Fibroblast of skin of back (primary cell): Measurements from ENCODE around the gene EPYC. TPM values are rescaled to one million over a fixed set of nuclear protein-coding genes. Genes with fewer than 3 reads are reported as not detected.

Experiments
- DNase-seq: peaks from one replicate; pipeline ENCODE4 v3.0.0-alpha.2; 2013
- polyA plus RNA-seq, 2 experiments: library from polyadenylated mRNA; unstranded; fragments of 120-200 nt; gene quantifications; one replicate each; pipeline ENCODE4 v1.2.1, GENCODE V29; 2013; ENCODE audit not compliant: insufficient read length in 2 of 2

Gene EPYC, protein sequence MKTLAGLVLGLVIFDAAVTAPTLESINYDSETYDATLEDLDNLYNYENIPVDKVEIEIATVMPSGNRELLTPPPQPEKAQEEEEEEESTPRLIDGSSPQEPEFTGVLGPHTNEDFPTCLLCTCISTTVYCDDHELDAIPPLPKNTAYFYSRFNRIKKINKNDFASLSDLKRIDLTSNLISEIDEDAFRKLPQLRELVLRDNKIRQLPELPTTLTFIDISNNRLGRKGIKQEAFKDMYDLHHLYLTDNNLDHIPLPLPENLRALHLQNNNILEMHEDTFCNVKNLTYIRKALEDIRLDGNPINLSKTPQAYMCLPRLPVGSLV
- polyA plus RNA-seq (2013, experiment 1 of 2; ENCODE audit: insufficient read length), result not detected
- polyA plus RNA-seq (2013, experiment 2 of 2; ENCODE audit: insufficient read length), result not detected

DNA sequence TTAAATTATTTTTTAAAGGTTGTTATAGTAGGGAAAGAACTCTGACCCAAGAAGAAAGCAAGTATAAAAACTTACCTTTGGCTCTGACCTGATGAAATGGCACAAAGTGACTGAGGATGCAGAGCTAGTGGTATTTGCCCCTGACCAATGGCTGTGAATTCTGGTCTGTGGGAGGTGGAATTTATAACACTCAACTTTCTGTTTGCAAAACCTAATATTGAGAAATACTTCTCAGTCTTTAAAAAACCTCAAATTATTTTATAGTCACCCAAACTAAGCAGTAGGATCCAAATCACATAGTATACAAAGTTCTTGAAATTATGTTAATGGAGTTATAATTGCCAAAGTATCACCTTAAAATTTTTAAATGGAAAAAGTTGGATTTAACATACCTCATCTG is at the start of gene EPYC:
Gene EPYC, minus strand, starts transcription at position 101 of the 400 bp plus-strand sequence. CDS start 2,407 bp downstream, outside the sequence.
- DNase-seq, result no peak

GRCh38 chr12:91053951-91054715 is 49.4 kb upstream of the EPYC start:
- peak; percentile 88 for DNase-seq

DNA sequence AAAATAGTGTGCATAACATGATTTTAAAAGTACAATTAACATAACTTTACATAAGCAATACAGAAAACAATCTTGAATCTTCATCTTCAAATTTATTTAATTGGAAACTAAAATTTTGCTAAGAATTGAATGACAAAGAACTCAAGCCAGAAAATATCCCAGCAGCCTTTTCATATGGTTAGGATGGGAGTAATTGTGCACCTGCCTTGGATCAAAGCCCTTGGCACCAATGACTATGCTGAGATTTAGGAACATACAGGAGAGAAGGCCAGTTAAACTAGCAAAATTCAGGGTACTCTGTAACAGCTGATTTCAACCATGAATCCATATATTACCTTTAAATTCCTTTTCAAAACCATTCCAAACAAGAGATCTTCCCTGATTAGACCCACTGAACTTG is 47.3 kb upstream of the EPYC start:
- DNase-seq, result no peak

DNA sequence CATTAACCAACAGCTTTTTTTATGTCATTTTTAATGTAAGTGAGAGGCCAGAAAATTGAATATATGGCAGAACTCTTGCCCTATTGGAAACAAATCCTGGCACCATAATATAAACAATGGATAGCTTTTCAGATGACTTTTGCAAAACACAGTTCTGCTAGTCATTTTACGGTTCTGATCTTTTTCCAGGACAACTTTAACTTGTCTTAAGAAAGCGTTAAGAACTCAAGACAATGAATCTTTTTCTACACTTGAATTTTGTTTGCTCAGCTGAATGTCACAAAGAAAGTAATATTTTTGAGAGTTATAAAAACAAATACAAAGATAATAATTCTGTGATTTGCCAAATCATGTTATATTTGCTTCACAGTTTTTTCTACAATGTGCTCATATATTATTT is 39.8 kb upstream of the EPYC start:
- DNase-seq, result no peak

GRCh38 chr12:91043408-91043807 is 38.6 kb upstream of the EPYC start:
- no peak for DNase-seq

DNA sequence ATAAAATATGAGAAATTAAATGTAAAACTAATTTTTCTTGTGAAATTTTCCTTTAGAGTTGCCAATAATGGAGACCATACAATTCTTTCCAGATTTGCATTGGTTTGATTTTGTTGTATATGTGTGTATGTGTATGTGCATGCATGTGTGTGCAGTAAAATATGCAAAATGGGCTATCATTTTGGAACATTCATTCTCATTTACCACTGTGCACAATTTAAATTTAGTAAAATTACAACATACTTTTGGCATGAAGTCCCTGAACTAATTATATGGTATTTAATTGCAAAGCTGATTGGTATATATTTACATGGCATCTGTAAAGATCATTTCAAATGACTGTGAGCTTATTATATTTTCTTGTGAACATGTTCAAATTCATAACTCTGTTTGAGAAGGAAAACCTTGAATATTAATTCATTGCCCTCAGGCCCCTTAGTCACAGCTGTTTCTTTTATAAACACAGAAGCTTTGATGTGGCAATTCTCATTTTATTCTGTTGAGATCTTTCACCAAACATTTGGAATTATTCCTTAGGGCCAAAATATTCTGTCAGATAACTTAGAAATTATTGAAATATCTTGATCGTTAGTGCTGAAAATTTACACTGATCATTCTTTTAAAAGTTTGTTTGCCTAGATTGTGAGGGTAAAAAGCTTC is 35.5 kb upstream of the EPYC start:
- peak; percentile 29 for DNase-seq

DNA sequence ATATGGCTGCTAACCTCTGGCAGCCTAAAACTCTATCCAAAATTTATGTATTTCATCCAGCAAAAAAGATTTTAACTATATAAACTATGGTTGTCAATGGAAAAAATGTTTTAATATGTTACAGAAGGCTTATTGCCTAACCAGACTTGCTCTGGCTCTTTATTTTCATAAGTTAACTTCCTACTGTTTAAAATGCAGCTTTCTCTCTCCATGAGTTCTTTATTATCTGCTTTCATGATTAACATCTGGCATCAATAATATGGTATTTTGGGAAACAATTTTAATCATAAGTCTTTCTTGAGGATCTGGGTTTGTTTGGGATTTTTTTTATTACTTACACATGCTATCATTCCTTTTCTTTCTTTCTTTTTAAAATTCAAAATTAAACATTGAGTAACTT is 32.5 kb upstream of the EPYC start:
- DNase-seq, result peak; percentile 40

DNA sequence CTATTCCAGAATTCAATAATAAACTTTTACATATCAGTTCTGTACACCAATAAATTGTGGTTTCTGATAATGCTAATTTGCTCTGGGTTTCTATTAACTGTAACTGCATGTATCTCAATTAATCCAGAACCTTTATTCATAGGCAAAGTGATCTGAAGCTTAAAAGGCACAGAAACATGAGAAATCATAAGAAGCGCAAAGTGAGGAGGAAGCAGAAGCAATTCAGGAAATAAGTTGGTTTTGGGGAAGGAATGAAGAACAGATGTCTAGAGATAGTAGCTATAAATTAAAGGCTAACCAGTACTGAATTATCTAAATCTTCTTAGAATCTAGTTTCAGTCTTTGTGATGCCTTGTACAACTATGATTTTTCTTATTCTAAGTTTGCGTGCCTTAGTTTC is 28.5 kb upstream of the EPYC start:
- no peak for DNase-seq

DNA sequence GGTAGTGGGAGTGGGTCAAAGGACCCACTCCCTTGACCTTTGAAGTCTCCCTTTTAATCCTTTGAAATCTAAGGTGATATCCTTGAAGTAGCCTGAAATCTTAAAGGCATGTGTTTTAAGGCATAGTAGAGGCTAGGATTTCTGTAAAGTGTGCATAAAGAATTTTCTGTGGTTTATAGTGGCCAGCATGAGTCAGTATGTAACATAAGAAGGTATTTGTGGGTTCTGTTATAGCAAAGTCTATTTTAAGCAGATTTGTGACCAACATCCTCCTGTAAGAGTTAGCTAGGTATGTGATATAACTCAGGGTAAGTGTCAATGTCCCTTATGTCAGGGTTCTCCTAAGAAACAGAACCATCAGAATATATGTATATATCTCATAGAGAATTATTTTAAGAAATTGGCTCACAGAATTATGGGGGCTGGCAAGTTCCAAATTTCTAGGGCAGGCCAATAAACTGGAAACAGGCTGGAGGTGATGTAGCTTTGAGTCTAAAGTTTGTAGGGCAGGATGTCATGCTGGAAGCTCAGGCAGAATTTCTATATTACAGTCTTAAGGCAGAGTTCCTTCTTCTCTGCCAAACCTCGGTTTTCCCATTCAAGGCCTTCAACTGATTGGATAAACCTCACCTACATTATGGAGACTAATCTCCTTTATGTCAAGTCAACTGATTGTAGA is 18.7 kb upstream of the EPYC start:
- DNase-seq, result peak; percentile 90

DNA sequence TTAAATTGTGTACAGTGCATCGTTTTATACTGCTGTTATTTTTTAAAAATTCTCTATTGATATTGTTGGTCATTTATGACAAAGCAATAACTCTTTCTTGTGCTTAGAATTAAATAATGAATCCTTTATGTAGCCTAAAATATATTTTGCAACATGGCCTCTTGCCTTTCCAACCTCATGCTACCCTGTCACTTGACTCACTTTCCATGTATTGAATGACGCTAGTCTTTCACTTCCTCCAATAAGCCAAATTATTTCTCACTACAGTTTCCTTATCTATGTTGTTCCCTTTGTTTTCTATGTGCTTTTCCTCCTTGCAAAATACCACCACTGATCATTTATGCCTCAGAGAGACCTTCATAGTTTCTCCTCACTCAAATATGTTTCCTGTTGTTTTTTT is 16.3 kb upstream of the EPYC start:
- no peak for DNase-seq

- DNase-seq, result no peak
Measured at GRCh38 chr12:91019455-91019854, 14.7 kb upstream of the EPYC start.

GRCh38 chr12:91017511-91018263 is 12.9 kb upstream of the EPYC start:
- DNase-seq, result no peak

DNA sequence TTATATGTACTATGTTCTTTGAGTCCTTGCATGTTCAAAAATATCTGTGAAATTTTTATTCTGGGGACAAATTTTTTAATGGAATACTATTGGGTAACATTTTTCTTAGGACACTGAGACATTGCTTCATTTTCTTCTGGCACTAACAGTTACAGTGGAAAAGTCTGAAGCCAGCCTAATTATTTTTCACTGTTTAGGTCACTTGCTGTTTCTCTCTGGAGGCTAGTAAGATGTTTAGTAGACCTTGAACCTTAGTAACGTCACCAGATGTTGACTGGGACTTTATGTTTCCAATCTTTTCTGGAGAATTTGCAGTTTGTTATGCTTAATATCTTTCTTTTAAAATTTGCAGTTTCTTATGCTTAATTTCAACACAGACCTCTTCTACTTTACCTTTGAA is 12.3 kb upstream of the EPYC start:
- no peak for DNase-seq

DNA sequence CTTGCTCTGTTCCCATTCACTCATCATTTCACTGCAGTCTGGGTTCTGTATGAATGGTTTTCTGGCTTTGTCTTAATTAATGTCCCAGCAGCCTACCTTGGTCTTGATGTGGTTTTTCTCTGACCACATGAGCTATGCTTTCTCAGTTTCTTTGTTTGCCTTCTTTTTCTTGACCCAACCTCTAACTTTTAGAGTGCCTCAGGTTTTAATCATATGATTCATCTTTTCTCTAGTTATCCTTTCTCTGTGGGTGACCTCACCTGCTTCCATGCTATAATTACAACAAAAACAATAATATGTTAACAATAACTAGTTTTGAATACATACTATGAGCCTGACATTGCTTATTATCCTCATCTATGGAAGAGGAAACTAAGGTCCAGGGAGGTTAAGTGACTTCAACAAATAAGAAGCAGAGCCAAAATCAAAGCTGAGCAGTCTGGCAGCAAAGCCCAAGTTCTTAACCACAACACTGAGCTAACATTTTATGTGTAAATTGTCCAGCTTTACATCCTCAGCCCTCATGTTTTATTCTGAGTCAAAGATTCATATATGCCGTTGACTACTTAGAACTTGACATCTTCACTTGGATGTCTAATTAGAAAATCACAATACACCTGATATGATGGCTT is 4.7 kb upstream of the EPYC start:
- no peak for DNase-seq

DNA sequence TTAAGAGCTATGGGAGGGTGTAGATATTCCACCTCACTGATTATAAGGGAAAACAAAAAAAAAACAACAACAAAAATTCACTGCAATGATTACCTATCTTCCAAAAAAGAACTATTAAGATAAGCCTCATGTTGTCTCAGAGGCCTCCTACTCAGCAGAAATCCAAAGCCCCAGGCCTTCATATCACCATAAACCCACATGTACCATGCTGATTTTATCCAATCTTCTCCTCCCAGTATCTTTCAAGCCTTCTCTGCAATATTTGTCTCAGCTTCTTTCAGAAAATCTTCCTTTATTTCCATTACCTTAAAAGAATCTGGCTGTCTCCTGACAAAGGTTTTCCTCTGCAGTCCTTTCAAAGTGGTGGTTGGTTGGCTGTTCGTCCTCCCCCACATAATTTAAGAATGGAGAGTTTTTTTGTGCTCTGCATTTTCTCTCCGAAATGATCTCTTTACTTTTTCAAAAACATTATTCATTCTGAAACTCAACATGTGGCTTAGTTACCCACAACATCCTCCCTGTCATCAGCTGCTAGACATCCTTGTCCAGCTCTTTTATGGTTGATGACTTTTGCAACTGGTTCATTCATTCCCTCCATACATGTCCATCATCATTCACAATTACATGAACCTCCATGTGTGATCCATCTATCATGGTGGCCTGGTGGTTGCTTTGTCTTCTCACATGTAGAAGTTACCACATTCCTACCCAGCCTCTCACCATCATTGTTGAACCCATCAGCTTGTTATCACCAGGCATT is 2.9 kb upstream of the EPYC start:
- DNase-seq, result no peak

DNA sequence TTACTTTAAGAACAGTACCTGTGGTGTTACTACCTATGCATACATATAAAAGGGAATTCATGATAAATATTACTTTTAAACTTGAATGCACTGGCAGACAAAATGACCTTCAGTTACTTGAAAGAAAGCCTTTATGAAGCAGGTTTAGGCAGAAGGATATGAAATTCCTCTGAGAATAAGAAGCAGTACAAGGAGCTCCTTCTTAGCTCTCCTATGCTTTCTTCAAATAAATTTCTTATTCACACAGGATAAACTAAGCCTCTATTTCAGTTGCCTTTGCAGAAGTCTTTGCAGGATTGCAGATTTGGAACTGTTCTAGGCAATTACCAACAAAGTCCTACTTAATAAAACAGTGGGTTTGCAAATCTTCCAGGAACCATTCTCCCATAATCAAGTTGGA is 1.0 kb downstream of the EPYC start:
- no peak for DNase-seq

DNA sequence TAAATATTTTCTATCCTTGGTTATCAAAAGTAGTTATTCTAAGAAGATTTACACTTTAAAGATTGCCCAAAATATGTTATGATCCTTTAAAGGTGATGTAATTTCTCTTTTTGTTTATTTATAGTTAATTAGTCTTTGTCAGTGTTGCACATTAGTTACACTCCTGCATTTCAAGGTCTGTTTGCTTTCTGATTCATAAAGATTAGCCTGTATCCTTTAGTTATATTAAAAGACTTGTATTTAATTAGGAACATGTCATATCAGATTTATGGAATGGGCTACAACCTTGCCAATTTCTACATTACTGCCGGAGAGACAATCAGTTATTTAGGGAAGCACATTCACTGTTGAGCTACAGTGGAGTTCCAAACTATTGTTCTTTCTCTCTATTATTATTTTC is 3.5 kb downstream of the EPYC start:
- no peak for DNase-seq

DNA sequence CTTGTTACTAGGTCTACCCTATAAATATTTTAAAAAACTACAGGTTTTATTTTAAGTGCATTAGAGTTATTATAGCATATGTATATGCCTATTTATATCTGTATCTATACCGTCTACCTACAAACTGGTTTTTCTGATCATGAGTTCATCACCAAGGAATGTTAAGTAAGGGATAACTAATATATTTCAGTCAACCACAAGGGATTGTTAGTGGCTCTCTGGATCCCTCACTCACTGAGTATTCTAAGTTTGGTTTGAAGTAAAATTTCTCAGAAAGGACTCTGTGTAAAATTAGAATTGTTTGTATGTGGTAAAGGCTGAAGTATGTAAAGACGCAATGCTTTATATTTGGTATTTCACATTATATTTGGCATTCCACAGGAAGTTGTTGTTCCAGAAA is 4.8 kb downstream of the EPYC start:
- peak; percentile 65 for DNase-seq

DNA sequence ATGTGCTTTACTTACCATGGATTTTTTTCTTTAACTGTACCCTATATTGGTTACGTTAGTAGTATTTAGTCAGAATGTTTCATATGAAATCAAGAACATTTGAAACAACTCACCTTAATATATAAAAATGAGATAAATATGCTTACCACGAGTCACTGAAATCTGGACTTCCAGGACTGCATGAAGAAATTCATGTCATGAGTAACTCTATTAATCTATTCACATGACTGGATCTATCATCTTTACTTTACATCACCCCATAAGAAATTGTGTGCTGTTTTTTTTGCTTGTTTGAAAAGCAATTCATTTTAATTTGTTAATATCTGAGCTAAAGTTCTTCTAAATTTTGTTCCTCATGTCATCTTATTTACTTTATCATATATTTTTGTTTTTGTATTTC is 5.2 kb downstream of the EPYC start:
- DNase-seq, result no peak

DNA sequence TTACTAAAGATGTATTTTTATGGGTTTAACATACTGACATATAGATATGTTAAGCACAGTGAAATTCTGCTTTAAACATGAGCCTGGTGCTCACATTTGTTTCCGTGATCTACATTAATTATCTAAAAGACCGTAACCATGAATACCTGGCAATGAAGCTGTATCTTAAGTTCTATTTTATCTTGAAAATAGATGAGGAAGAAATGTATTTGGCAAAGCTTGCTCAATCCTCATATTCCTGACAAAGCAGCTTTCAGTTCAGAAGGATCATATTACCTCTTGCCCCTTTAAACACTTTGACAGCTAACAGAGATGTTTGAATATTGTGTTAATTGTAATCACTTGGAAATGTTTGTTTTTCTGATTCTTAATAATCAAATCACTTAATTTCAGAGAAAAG is 9.8 kb downstream of the EPYC start:
- DNase-seq, result no peak

DNA sequence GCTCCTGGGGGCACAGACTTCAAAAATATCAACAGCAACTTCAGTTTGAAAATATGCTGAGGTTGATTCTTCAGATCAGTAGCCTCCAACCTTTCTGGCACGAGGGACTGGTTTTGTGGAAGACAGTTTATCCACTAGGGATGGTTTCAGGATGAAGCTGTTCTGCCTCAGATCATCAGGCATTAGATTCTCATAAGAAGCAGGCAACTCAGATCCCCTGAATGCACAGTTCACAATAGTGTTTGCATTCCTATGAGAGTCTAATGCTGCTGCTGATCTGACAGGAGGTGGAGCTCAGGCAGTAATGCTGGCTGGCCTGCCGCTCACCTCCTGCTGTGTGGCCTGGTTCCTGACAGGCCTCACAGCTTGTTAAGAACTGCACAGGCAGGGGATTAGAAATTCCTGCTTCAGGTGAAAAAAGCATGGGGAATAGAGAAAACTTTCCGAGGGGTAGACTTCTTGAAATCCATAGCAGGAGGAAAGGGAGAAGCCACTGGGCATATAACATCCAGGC is 12.8 kb downstream of the EPYC start:
- DNase-seq, result no peak
